ENCODE results near the gene HLA-DOB. TPM values are rescaled to one million over a fixed set of nuclear protein-coding genes. Genes with fewer than 3 reads are reported as not detected.

HLA-DOB gene
- total and polyA plus RNA-seq, 10 of the 15 experiments (the other 5 are each of a cell fraction or from before 2014, with no cell fraction given): 27.4 to 79.1 (median 37.0) TPM

GRCh38 chr6:32852844-32853540, 36.2 kb upstream of the HLA-DOB start (continued):
- no peak for TF ChIP-seq TCF3 (IDR thresholded peaks at IDR 0.05; ENCODE audit: borderline replicate concordance, insufficient read depth, low read depth, low read length)
- no peak for TF ChIP-seq NFYA (IDR thresholded peaks at IDR 0.05; ENCODE audit: borderline replicate concordance, low read depth, low read length)
- no peak for TF ChIP-seq SMAD5 (IDR thresholded peaks at IDR 0.05; ENCODE audit: low read depth)
- no peak for TF ChIP-seq IRF5 (IDR thresholded peaks at IDR 0.05; ENCODE audit: borderline replicate concordance)
- no peak for TF ChIP-seq NR2C2 (IDR thresholded peaks at IDR 0.05; ENCODE audit: borderline replicate concordance, control insufficient read depth, insufficient read length, low read depth)
- TF ChIP-seq MEF2A (IDR thresholded peaks at IDR 0.05; ENCODE audit: insufficient read depth, low read depth, low read length): no peak
- TF ChIP-seq RB1 (IDR thresholded peaks at IDR 0.05; ENCODE audit: borderline replicate concordance): no peak
- TF ChIP-seq RAD51 (IDR thresholded peaks at IDR 0.05): no peak
- no peak for TF ChIP-seq MTA3 (IDR thresholded peaks at IDR 0.05; ENCODE audit: borderline replicate concordance, low read length)
- peak; percentile 23; the same call in 1 of the 3 replicates for TF ChIP-seq POU2F2 (IDR thresholded peaks at IDR 0.05; ENCODE audit: borderline replicate concordance, low read depth, low read length)
- TF ChIP-seq NR2F1 (conservative IDR thresholded peaks at IDR 0.05): no peak; the same call in 1 of the 2 replicates
- TF ChIP-seq FOXK2 (IDR thresholded peaks at IDR 0.05): no peak
- TF ChIP-seq EZH2 (IDR thresholded peaks at IDR 0.05; ENCODE audit: borderline replicate concordance, control insufficient read depth, low read depth, low read length): no peak
- TF ChIP-seq YY1 (IDR thresholded peaks at IDR 0.05; ENCODE audit: low read depth, low read length): 0 out of 2 replicates have a peak, but pooled peaks have one; percentile 23
- TF ChIP-seq SRF (IDR thresholded peaks at IDR 0.05; ENCODE audit: low read depth in 2 of 2, low read length in 2 of 2): no peak
- peak; percentile 62 for TF ChIP-seq KLF5 (IDR thresholded peaks at IDR 0.05; ENCODE audit: partially characterized antibody)
- no peak for TF ChIP-seq EP300 (IDR thresholded peaks at IDR 0.05; ENCODE audit: borderline replicate concordance in 1 of 2, control insufficient read depth in 1 of 2, low read depth in 2 of 2, low read length in 2 of 2)
- no peak; a peak in 2 of 4 replicates for TF ChIP-seq IKZF2 (IDR thresholded peaks at IDR 0.05)

All from GM12878 (cell line).